SW 1271 (cell line): Measurements from ENCODE around the gene ANKRD55.
"Not testable (repeated sequence)": the region's sequence is repeated elsewhere in the genome, so short reads cannot be mapped to it uniquely, and the experiment has no call there.

Source experiments
- DNase-seq, 2 experiments: peaks; one replicate each; lab custom pipeline; 2025; lab: John Stamatoyannopoulos, UW

Gene ANKRD55

DNA sequence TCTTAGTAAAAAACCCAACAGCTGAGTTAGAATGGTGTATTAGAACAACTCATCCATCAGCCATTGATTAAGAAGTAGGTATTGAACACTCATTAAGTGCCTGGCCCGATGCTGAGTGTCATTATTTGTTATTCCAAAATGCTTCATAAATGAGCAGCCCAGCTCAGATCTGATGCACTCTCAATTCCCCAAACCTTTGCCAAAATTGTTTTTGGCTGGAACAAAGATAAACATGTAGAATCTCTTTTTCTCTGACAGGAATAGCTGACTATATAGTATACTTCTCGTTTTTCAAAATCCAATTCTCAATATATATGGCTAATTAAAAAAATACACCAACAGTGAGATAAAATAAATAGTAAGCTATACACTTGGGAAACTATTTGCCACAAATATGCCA lies 20.0 kb upstream of the ANKRD55 start:
- DNase-seq: no peak

DNA sequence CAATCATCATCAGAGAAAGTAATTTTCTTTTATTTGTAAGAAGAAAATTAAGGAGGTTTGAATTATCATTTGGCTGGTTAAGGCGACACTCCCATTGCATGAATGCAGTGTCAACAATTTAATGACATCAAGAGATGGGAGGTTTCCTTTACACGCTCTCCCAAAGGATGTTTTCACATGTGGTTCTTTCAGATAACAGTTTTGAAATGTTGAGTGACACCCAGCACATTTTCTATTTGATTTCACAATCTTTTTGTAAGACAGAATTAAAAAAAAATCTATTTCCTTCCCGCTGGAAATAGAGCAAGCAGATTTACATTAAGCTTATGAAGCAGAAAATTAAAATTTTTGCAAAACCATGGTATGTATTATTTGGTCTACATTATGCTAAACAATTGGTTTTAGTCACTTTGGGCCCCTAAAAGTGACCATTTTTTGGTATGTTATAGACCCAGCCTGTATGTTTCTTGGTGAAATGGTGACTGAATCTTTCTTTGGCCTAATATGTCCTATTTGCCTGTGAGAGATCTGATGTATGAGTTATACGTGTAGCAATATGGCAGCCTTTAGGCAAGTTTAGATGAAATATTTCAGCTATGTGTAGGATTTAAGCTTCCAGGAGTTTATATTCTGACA lies 18.9 kb upstream of the ANKRD55 start:
- DNase-seq: no peak

DNA sequence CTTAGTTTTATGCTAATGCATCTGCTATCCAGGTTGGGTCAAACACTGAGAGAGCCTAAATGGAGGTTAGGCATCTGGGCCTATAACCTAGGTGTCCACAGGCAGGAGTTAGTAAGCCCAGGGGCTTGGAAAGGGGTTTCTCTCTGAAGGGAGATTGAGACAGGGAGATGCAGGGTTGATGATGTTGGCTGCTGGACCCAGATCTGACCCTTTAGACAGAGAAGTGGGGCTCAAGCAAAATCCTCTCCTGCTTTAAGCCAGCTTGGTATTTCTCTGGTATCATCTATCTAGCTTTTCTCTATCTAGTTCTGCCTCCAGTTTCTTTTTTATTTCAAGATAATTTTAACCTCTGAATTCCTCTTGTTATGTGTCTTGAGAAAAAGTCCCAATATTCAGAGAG lies 18.3 kb upstream of the ANKRD55 start:
- no peak for DNase-seq

DNA sequence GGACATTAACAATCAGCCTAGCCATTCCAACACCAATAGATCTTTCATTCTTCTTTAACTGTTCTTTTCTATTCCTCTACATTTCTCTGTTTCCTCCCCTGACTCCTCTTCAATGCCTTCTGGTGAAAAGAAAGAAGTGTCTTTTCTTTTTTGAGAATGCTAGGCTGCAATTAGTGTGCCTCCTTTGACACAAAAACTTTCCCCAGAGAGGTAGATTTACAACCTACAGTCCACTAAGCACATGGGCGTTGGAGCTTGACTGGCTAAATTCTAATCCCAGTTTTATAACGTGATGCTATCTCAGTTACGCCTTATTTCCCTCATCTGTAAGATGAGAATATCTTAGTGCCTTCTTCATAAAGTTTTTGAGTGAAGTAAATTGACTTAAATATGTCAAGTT lies 16.9 kb upstream of the ANKRD55 start:
- DNase-seq: no peak

DNA sequence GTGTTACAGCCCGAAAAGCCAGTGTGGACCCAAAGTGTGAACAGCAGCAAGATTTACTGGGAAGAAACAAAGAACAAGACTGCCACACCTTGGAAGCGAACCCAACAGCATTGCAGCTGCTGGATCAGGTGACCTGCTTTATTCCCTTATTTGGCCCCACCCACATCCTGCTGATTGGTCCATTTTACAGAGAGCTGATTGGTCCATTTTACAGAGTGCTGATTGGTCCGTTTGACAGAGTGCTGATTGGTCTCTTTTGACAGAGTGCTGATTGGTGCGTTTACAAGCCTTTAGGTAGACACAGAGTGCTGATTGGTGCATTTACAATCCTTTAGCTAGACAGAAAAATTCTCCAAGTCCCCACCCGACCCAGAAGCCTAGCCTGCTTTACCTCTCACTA lies 16.0 kb upstream of the ANKRD55 start:
- not testable (repeated sequence) for DNase-seq

DNA sequence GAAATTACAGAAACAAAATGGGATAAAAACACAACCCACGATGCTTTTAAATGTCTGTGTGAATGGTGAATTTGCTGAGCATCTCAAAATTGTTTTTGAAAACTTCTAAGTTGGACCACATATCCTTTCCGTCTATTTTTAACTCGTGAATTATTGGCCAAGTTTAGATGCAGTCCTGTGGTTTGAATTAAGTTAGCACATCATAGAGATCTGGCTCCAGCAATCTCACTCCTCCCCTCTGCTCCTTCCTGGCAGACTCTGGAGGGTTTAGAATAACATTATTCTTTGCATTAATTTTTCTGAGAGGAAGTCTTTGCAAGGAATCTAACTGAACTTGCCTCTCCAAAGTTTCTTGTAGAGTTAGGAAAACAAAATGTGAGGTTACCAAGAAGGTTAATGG lies 14.5 kb upstream of the ANKRD55 start:
- no peak for DNase-seq

DNA sequence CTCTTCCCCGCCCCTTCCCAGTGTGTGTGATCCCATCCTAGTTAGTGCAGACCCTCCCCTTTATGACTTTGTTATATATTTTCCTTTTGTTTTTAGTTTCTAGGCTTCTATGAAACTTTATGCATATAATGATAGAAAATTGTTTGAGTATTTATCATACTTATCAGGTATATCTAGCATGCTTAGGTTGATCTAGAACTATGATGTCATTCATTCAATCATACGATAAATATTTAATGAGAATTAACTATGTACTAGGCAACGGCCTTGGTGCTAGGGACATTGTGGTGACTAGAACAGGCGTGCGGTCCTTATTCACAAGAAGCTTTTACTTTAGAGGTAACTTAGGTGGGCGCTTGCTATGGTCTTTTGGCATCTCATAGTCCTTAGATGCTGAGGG lies 13.6 kb upstream of the ANKRD55 start:
- no peak for DNase-seq

DNA sequence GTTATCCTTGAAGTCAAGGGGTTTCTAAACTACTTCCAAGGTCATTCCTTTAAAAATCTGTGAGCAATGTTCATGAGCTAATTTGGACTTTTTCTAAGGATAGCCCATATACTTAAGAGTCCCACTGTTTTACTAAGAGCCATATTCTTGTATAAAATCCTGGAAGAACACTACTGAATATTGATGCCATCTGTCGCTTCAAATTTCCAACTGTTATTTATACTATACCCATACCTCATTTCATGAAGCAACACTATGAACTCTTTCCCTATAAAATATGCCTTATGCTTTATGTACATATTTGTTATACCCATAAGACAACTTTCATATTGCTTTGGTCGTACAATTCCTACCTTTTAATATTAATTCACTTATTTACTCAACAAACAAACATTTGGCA lies 12.4 kb upstream of the ANKRD55 start:
- no peak for DNase-seq

DNA sequence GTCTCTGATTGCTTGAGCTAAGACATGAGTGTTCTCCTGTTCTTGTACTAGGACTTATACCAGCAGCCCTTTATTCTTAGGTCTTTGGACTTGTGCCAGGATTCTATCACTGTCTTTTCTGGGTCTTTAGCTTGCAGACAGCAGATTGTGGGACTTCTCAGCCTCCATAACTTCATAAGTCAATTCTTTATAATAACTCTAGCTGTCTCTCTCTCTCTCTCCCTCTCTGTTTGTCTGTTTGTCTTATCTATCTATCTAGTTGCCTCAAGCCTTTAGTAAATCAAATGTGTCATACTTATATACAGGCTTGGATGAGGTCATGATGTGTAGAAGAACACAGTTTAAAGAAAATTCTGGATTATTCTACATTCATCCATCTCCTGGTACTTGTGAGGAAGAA lies 11.5 kb upstream of the ANKRD55 start:
- DNase-seq: no peak

DNA sequence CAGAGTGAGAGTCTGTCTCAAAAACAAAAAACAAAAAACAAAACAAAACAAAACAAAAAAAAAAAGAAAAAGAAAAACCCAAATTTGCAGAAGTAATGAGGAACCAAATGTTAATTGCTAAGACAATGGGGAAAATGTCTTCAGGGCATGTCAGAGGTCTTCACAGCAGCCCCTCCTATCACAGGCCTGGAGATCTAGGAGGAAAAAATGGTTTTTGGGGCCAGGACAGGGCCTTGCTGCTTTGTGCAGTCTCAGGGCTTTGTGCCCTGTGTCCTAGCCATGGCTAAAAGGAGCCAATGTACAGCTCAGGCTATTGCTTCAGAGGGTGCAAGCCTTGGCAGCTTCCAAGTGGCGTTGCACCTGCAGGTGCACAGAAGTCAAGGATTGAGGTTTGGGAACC lies 9.1 kb upstream of the ANKRD55 start:
- DNase-seq: not testable (repeated sequence)

DNA sequence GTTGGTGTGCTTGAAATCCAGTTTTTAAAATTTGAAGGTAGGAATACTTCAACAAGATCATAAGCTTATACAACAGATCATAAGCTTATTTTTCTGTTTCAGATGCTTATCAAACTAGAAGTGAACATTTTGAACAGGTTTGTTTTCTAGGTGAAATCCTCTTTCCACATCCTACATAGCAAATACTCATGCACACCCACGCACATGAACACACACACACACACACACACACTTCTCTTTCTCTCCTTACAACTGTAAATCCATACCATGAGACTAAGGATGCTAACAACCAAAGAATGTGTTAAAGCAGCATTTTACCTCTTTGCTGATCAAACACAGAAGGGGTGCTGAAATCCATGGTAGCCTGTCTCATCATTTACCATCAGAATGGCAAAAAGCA lies 592 bp downstream of the ANKRD55 start:
- no peak for DNase-seq

DNA sequence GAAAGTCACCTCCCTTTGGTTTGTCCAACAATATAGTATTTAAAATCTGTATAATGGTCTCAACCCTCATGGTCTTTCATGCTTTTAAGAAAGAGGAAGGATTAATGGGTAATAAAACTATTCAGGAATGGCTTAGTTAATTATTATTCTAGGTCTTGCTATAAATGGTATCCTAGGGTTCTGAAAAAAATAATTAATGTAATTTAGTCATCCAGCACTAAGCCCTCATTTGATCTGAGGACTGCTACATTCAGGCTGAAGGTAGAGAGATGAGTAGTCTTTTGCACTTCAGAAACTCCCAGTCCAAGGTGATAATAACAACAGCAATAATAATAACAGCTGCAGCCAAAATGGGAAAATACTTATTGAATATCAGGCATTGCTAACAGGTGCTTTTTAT lies 2.6 kb downstream of the ANKRD55 start:
- no peak for DNase-seq

DNA sequence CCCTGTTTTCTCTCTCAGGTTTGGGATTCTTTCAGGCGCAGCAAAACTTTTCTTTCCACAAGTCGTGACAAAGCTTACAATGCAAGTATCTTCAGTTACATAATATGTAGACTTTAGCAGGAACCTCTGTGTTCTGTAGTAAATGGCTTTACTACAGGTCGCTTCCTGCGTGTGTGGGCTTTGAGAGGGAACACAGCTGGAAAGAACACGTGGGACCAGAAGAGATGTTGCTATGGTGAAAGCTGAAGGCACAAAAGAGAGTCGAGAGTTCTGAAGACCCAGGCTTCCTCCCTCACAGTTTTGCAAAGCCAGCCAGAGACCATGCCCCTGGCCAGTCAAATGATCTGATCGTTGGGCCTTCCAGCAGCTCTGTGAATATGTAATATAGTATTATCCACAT lies 4.0 kb downstream of the ANKRD55 start:
- no peak for DNase-seq

DNA sequence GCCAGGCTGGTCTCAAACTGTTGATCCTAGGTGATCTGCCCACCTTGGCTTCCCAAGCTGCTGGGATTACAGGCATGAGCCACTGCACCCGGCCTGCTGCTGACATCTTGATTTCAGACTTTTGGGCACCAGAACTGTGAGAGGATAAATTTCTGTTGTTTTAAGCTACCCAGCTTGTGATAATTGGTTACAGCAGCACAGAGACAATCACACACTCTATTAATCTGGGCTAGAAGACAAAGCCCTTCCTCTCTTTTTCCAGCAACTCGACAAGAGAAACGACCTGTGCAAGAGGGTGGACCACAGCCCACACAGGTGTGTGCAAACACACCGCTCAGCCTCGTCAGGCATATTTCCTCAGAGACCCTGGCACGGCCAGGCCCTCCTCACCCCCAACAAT lies 4.5 kb downstream of the ANKRD55 start:
- no peak for DNase-seq

DNA sequence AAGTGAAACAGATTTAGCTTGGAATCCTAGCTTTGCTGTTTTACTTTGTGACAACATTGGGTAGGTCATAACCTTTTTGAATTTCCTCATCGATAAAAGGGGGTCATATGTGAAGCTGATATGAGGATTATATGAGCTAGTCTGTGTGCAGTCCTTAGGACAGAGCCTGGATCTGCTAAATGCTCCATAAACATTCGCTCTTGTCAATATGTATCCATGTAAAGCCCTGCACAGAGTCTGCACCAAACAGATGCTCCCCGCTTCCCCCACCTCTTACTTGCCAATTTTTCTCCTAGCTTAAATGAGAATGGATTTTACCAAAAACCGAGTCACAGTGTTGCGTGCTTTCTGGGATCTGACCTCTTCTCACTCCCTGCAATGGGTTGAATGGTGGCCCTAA lies 5.4 kb downstream of the ANKRD55 start:
- DNase-seq: no peak

DNA sequence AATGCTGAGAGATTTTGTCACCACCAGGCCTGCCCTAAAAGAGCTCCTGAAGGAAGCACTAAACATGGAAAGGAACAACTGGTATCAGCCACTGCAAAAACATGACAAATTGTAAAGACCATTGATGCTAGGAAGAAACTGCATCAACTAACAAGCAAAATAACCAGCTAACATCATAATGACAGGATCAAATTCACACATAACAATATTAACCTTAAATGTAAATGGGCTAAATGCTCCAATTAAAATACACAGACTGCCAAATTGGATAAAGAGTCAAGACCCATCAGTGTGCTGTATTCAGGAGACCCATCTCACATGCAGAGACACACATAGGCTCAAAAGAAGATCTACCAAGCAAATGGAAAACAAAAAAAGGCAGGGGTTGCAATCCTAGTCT lies 9.8 kb downstream of the ANKRD55 start:
- DNase-seq: not testable (repeated sequence)

DNA sequence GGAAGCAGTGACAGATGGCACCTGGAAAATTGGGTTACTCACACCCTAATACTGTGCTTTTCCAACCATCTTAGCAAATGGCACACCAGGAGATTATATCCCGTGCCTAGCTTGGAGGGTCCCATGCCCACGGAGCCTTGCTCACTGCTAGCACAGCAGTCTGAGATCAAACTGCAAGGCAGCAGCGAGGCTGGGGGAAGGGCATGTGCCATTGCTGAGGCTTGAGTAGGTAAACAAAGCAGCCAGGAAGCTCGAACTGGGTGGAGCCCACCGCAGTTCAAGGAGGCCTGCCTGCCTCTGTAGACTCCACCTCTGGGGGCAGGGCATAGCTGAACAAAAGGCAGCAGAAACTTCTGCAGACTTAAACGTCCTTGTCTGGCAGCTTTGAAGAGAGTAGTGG lies 11.5 kb downstream of the ANKRD55 start:
- DNase-seq: not testable (repeated sequence)

DNA sequence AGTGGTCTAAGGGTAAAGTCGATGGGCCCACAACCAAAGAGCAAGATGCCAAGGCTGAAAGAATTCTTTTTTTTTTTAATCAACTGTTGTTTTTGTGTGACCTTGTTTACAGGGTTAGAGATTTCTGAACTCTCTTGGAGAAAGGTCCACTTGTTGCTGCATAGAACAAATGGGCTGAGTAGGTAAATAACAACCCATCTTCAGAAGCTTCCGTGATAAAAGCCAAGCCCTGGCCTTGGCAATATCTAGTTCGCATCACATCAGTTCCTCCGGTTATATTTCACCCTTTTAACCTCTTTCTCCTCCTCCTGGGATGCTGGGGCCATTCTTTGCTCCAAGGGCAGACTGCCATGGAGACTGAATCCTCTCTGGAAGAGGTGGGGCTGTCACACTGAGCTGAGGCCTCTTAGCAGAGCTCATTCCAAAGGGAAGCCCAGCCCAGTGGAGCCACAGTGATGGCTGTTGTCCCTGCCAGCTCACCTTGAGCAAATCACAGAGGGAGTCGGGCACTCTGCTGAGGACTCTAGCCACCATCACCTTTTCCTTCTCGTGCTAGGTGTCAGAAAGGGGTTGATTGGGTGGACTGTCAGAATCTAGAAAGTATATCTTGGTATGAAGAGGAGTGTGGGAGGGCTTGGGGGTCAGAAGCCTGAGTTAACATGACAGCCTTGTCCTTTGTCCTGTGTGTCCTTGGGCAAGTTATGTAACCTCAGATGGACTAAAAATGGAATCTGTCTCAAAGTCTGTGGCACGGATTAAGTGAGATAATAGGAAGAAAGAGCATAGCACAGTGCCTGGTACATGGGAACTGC lies 17.9 kb downstream of the ANKRD55 start:
- no peak for DNase-seq

DNA sequence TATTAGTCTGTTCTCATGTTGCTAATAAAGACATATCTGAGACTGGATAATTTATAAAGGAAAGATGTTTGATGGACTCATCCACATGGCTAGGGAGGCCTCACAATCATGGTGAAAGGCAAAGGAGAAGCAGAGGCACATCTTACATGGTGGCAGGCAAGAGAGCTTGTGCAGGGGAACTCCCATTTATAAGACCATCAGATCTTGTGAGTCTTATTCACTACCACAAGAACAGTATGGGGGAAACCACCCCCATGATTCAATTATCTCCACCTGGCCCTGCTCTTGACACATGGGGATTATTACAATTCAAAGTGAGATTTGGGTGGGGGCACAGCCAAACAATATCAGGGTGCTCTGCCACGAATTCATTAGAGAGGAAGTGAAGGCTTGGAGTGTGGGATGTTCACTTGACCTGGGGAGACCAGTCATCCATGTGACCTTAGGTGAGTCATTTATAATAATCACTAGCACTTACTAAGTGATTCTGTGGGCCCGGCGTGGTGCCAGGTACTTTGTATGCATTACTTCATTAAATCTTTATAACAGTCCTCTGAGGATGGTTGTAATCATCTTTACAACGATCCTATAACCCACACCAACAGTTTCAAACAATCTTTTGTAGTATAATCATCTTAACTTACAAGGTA lies 19.1 kb downstream of the ANKRD55 start:
- not testable (repeated sequence) for DNase-seq

DNA sequence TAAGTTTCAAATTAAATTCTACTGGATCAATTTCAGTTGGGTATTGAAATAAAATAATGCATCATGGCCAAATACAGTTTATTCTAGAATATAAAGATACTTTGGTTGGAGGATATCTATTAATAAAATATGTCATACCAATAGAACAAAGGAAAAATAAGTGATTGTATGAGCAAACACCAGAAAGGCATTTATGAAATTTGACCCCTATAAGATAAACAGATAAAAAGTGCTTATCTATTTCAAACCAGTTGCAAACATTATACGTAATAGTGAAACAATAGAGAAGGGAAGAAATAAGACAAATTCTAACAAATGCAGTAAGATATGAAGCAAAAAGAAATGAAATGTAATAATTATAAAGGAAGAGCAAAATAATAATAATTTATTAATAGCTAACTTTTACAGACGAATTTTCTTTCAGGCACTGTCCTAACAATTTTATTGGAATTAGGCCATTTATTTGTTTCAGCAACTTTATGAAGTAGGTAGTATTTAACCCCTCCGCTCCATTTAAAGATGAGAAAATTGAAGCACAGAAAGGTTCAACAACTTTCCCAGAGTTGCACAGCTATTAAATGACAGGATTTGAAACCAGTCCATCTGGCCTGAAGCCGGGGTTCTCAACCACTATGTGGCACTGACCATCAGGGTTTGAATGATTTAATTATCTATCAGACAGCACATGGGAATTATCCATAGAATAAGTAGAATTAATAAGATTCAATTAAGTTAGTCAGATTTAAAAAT lies 20.8 kb downstream of the ANKRD55 start:
- DNase-seq: no peak

DNA sequence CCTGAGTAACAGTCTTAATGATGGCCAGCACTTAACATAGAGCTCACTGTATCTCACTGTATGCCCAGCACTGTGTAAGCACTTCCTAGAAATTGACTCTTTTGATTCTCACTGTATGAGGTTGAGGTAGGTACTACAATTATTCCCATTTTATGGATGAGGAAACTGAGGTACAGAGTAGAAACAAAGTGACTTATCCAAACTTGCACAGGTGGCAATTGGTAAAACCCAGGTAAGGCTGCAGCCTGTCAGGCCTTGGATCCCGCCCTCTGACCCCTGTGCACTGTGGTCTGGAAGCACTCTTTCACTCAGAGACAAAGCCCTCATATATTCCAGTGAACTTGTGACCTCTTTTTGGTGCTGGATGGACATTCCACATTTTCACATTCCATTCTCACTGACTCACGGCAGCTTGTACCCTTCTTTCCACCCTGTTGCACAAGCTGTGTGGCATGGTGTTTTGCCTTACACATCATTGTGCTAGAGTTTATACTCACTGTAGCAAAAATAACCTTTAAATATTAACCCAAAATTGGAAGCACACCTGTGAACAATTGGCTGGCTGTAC lies 21.7 kb downstream of the ANKRD55 start:
- peak; percentile 72 to 92 for DNase-seq

DNA sequence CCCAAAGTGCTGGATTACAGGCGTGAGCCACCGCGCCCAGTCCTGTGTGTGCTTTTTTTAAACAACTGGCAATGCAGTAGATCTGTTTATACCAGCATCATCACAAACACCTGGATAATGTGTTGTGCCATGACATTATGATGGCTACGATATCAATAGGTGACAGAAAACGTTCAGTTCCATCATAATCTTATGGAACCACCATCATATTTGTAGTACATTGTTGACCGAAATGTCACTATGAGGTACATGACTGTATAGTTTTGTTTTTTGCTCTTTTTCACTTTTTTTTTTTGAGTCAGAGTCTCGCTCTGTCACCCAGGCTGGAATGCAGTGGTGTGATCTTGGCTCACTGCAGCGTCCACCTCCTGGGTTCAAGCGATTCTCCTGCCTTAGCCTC lies 24.4 kb downstream of the ANKRD55 start:
- DNase-seq: no peak
